WERI-Rb-1 (cell line): Measurements from ENCODE around the gene SETBP1.

ENCODE experiments used
- DNase-seq: peaks from one replicate; pipeline ENCODE4 v3.0.0-alpha.2; 2020
- H3K27ac ChIP-seq: fragments of 250-450 bp; sonication (Bioruptor Pico); 2 replicates; pipeline ENCODE4 v1.5.1; 2020; ENCODE audit warnings: mild to moderate bottlenecking, moderate library complexity
- H3K27me3 ChIP-seq: fragments of 250-450 bp; sonication (Bioruptor Pico); 2 replicates; pipeline ENCODE4 v1.5.1; 2021; ENCODE audit warnings: mild to moderate bottlenecking, low read depth, moderate library complexity; ENCODE audit not compliant: insufficient read depth, severe bottlenecking
- H3K36me3 ChIP-seq: fragments of 250-450 bp; sonication (Bioruptor Pico); 2 replicates; pipeline ENCODE4 v1.5.1; 2020; ENCODE audit warnings: mild to moderate bottlenecking, moderate library complexity
- H3K4me3 ChIP-seq: 2 replicates; pipeline ENCODE4 v1.5.1; 2011; ENCODE audit warnings: low read depth, mild to moderate bottlenecking, control low read depth, low read length
- H3K9me3 ChIP-seq: fragments of 250-450 bp; sonication (Bioruptor Pico); 2 replicates; pipeline ENCODE4 v1.5.1; 2021; ENCODE audit warnings: mild to moderate bottlenecking, moderate library complexity; ENCODE audit not compliant: severe bottlenecking
- TF ChIP-seq, protein P1 (sequence below): IDR thresholded peaks from 2 replicates; pipeline ENCODE4 v1.5.1; 2011; ENCODE audit warnings: low read depth, mild to moderate bottlenecking, control low read depth, inconsistent platforms, low read length

Gene SETBP1

DNA sequence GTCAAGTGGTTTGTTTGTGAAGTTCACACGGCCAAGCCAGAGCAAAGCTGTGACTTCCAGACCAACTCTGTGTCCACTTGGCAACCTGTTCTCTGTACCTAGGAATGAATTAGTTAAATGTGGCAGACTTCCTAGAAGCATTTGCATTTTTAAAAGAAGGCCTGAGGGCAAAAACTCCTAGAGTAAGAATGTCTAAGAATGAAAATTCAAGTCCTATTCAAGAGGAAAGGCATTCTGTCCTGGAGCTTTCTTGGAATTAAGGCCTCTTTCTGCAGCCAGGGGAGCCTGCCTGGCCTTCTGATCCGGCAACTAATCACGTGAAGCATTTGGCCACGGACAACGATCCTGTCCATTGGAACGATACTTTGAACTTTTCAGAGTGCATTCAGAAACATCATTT lies 155.0 kb downstream of the SETBP1 start:
- TF ChIP-seq, protein P1, sequence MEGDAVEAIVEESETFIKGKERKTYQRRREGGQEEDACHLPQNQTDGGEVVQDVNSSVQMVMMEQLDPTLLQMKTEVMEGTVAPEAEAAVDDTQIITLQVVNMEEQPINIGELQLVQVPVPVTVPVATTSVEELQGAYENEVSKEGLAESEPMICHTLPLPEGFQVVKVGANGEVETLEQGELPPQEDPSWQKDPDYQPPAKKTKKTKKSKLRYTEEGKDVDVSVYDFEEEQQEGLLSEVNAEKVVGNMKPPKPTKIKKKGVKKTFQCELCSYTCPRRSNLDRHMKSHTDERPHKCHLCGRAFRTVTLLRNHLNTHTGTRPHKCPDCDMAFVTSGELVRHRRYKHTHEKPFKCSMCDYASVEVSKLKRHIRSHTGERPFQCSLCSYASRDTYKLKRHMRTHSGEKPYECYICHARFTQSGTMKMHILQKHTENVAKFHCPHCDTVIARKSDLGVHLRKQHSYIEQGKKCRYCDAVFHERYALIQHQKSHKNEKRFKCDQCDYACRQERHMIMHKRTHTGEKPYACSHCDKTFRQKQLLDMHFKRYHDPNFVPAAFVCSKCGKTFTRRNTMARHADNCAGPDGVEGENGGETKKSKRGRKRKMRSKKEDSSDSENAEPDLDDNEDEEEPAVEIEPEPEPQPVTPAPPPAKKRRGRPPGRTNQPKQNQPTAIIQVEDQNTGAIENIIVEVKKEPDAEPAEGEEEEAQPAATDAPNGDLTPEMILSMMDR = no peak
- H3K36me3 ChIP-seq = no peaks in the 10 kb centered on the region
- DNase-seq = no peak
- no peak overlapping the region for H3K27ac ChIP-seq
- H3K9me3 ChIP-seq = no peaks in the 10 kb centered on the region
- no peaks in the 10 kb centered on the region for H3K27me3 ChIP-seq
- H3K4me3 ChIP-seq = no peak overlapping the region

DNA sequence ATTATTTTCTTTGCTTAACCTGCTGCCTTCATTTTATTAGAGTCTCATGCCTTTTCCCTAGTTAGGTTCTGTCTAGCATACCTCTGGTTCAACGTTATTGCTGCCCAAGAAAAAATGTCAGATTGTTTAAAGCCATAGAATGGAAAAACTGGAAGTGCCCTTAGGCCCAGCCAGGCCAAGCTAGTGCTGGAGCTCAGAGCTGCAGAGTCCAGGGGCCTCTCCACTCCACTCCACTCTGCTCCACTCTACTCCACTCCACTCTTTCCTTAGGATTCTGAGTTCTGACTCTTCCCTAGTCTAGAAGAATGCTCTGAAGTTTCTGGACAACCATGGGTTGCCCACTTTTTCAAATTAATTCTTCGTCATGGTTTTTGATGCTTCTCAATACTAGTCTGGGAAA lies 155.6 kb downstream of the SETBP1 start:
- Histone ChIP-seq H3K27me3 (no peaks in the 10 kb centered on the region), H3K27ac (no peak overlapping the region), H3K4me3 (no peak overlapping the region), H3K9me3 (no peaks in the 10 kb centered on the region), H3K36me3 (no peaks in the 10 kb centered on the region)
- no peak for DNase-seq
- TF ChIP-seq, protein P1 = no peak

DNA sequence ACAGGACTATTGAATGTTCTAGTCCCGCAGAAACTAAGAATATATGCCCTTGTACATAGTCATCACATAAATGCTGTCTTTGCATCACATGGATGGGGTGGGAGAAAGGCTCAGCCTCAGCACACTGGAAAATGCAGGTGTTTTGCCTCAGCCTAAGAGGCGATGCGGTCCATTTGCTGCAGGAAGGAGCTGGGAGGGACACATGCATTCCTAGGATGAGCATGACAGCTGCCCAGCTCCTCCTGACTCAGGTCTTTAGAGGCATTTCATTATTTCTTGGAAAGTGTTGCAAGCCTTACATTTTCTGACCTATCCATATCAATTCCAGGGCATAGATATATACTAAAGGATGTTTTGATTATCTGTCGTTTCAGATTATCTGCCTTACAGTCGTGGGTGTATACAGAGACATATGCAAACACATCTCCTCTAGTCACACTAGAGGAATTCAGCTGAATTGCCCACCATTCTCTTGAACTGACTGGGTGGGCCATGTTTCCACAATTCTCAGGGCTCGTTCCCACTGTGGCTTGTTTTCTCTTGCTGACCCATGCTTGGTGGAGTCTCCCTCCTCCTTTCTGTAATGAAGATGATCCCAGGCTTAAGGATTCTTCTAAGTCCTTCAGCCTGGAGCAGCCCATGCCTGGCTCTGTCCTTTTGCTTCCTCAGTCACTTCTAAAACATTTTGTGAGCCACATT lies 156.9 kb downstream of the SETBP1 start:
- peak; percentile 14 for DNase-seq
- no peak overlapping the region for H3K4me3 ChIP-seq
- no peaks in the 10 kb centered on the region for H3K27me3 ChIP-seq
- TF ChIP-seq, protein P1 = no peak
- H3K27ac ChIP-seq = no peak overlapping the region
- no peaks in the 10 kb centered on the region for H3K9me3 ChIP-seq
- no peaks in the 10 kb centered on the region for H3K36me3 ChIP-seq

DNA sequence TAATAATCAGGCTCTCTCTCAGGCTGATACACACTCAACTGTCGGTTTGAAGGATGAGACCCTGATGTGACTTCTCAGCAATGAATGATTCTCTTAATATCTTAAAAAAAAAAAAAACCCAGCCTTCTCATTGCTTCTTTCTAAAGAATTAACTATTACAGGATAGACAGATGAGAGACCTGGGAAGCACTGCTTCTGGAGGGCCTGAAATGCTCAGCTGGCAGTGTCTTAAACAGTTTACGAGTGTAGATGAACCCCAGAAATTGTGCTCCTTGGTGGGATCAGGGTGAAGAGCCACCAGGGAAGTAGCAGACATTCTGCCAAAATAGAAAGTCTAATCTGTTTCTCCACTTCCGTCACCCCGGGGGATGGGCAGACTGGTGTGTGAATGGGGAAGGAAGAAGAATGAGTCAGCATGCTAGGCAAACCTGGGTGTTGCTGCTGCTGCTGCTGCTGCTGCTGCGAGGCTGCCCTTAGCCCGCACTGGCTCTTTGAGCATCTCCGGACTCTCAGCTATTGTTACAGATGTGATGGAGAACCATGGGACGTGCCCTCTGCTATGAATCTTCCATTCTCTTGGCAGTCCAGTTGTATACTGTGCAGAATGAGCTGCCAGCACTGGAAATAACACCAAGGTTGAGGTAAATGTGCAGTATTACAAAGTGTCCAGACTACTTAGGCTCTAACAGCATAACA lies 158.4 kb downstream of the SETBP1 start:
- TF ChIP-seq, protein P1 = no peak
- H3K27ac ChIP-seq = no peak overlapping the region
- no peaks in the 10 kb centered on the region for H3K27me3 ChIP-seq
- no peaks in the 10 kb centered on the region for H3K36me3 ChIP-seq
- no peaks in the 10 kb centered on the region for H3K9me3 ChIP-seq
- H3K4me3 ChIP-seq = no peak overlapping the region
- DNase-seq = peak; percentile 16

DNA sequence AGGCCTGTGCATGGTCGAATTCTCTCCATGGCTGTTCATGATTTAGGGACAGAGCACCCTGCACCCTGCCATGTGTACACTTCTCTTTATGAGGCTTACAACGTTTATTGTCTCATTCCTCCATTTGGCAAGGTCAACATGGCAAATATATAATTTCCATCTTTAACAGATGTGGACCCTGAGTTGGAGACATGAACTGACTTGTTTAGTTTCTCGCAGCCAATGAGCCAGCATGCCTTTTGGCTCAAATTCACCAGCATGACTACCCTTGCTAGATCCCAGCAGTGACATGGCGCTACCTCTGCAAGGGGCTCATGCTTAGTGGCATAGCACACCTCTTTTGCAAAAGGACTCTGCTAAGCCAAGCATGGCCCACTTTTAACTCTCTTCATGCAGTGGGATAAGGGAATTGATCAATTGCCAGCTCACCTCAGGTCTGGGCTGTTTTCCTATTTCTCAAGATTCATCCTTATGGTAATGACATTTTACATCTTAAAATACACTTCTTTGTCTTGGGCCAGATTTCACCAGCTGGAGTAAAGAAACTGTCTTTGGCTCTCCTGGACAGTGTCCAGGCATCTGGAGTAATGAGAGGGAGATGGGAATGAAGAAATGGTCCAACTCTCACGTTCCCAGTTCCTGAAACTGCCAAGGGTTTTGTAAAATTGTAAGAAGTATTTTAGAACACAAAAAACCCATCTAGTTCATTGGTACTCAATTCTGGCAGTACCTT lies 159.5 kb downstream of the SETBP1 start:
- TF ChIP-seq, protein P1 = no peak
- H3K4me3 ChIP-seq = no peak overlapping the region
- no peak overlapping the region for H3K27ac ChIP-seq
- H3K36me3 ChIP-seq = no peaks in the 10 kb centered on the region
- no peak for DNase-seq
- no peaks in the 10 kb centered on the region for H3K9me3 ChIP-seq
- no peaks in the 10 kb centered on the region for H3K27me3 ChIP-seq
